Globus pallidus (tissue), 1 donor: ENCODE measurements around the gene SH3PXD2A.

Source experiments
- DNase-seq: peaks from one replicate; pipeline ENCODE4 v3.0.0-alpha.2; 2015; ENCODE audit warnings: low spot score

SH3PXD2A gene

GRCh38 chr10:103683851-103684250, 171.5 kb downstream of the SH3PXD2A start:
- no peak for DNase-seq

GRCh38 chr10:103682631-103683030, 172.7 kb downstream of the SH3PXD2A start:
- no peak for DNase-seq

- DNase-seq: no peak
These were observed 173.6 kb downstream of the SH3PXD2A start for GRCh38 chr10:103681617-103682399.

- no peak for DNase-seq
These were observed 174.5 kb downstream of the SH3PXD2A start for GRCh38 chr10:103680869-103681236.

GRCh38 chr10:103679096-103679790, 176.1 kb downstream of the SH3PXD2A start:
- DNase-seq: peak; percentile 65

- DNase-seq: peak; percentile 89
These were observed 177.2 kb downstream of the SH3PXD2A start for GRCh38 chr10:103678178-103678526.

GRCh38 chr10:103677486-103678177, 177.7 kb downstream of the SH3PXD2A start:
- no peak for DNase-seq

GRCh38 chr10:103676851-103677417, 178.4 kb downstream of the SH3PXD2A start:
- DNase-seq: no peak

- DNase-seq: no peak
These were observed 179.2 kb downstream of the SH3PXD2A start for GRCh38 chr10:103676058-103676785.

GRCh38 chr10:103673606-103674005, 181.8 kb downstream of the SH3PXD2A start:
- DNase-seq: no peak

- DNase-seq: no peak
These were observed 183.0 kb downstream of the SH3PXD2A start for GRCh38 chr10:103672345-103672744.

- DNase-seq: no peak
These were observed 184.1 kb downstream of the SH3PXD2A start for GRCh38 chr10:103671126-103671895.

GRCh38 chr10:103669944-103670343, 185.4 kb downstream of the SH3PXD2A start:
- DNase-seq: no peak

GRCh38 chr10:103669243-103669929, 186.0 kb downstream of the SH3PXD2A start:
- no peak for DNase-seq

GRCh38 chr10:103668351-103669242, 186.8 kb downstream of the SH3PXD2A start:
- DNase-seq: no peak

GRCh38 chr10:103667356-103667755, 188.0 kb downstream of the SH3PXD2A start:
- DNase-seq: no peak

- DNase-seq: no peak
These were observed 188.6 kb downstream of the SH3PXD2A start for GRCh38 chr10:103666762-103667150.

GRCh38 chr10:103666087-103666761, 189.2 kb downstream of the SH3PXD2A start:
- no peak for DNase-seq
